HL-60 (cell line): ENCODE data around the gene PRKAR1B.

Experiments used
- GABPA ChIP-seq: IDR thresholded peaks from 2 replicates; pipeline ENCODE4 v1.6.1; 2012; ENCODE audit warnings: low read depth
- POLR2AphosphoS5 ChIP-seq: IDR thresholded peaks from 2 replicates; pipeline ENCODE4 v1.6.1; 2012; ENCODE audit warnings: low read depth
- SPI1 ChIP-seq: IDR thresholded peaks from 2 replicates; pipeline ENCODE4 v1.6.1; 2012; ENCODE audit warnings: low read depth, mild to moderate bottlenecking, borderline replicate concordance
- TF ChIP-seq, protein P1 (sequence below): IDR thresholded peaks from one replicate; pipeline ENCODE4 v1.5.1; 2011; ENCODE audit warnings: low read length, control low read depth, inconsistent platforms; ENCODE audit not compliant: insufficient read depth
- TF ChIP-seq, protein P2 (sequence below): IDR thresholded peaks from 2 replicates; pipeline ENCODE4 v1.6.1; 2012; ENCODE audit warnings: low read depth; ENCODE audit not compliant: insufficient replicate concordance

GRCh38 chr7:662576-662975, 64.5 kb downstream of the PRKAR1B start:
- TF ChIP-seq POLR2AphosphoS5 (no peak), GABPA (no peak), SPI1 (no peak)
- TF ChIP-seq, protein P1, sequence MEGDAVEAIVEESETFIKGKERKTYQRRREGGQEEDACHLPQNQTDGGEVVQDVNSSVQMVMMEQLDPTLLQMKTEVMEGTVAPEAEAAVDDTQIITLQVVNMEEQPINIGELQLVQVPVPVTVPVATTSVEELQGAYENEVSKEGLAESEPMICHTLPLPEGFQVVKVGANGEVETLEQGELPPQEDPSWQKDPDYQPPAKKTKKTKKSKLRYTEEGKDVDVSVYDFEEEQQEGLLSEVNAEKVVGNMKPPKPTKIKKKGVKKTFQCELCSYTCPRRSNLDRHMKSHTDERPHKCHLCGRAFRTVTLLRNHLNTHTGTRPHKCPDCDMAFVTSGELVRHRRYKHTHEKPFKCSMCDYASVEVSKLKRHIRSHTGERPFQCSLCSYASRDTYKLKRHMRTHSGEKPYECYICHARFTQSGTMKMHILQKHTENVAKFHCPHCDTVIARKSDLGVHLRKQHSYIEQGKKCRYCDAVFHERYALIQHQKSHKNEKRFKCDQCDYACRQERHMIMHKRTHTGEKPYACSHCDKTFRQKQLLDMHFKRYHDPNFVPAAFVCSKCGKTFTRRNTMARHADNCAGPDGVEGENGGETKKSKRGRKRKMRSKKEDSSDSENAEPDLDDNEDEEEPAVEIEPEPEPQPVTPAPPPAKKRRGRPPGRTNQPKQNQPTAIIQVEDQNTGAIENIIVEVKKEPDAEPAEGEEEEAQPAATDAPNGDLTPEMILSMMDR, result no peak
- TF ChIP-seq, protein P2, sequence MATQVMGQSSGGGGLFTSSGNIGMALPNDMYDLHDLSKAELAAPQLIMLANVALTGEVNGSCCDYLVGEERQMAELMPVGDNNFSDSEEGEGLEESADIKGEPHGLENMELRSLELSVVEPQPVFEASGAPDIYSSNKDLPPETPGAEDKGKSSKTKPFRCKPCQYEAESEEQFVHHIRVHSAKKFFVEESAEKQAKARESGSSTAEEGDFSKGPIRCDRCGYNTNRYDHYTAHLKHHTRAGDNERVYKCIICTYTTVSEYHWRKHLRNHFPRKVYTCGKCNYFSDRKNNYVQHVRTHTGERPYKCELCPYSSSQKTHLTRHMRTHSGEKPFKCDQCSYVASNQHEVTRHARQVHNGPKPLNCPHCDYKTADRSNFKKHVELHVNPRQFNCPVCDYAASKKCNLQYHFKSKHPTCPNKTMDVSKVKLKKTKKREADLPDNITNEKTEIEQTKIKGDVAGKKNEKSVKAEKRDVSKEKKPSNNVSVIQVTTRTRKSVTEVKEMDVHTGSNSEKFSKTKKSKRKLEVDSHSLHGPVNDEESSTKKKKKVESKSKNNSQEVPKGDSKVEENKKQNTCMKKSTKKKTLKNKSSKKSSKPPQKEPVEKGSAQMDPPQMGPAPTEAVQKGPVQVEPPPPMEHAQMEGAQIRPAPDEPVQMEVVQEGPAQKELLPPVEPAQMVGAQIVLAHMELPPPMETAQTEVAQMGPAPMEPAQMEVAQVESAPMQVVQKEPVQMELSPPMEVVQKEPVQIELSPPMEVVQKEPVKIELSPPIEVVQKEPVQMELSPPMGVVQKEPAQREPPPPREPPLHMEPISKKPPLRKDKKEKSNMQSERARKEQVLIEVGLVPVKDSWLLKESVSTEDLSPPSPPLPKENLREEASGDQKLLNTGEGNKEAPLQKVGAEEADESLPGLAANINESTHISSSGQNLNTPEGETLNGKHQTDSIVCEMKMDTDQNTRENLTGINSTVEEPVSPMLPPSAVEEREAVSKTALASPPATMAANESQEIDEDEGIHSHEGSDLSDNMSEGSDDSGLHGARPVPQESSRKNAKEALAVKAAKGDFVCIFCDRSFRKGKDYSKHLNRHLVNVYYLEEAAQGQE, result no peak
